SK-N-SH (cell line): Measurements from ENCODE around the gene PSG6. TPM values are rescaled to one million over a fixed set of nuclear protein-coding genes. Genes with fewer than 3 reads are reported as not detected.
"Not testable (repeated sequence)": the region's sequence is repeated elsewhere in the genome, so short reads cannot be mapped to it uniquely, and the experiment has no call there.

Source experiments
- CTCF ChIA-PET: fragments of 300-600, 350-600 bp; formaldehyde crosslinking; extraction: SDS; loops from one replicate; lab custom pipeline; 2021; lab: Yijun Ruan, JAX
- POLR2A ChIA-PET: fragments of 350-600 bp; sonication (Branson Sonifier 250); formaldehyde crosslinking; extraction: SDS; loops from one replicate; lab custom pipeline; 2020; ENCODE audit warnings: antibody characterized with exemption, inconsistent platforms; lab: Yijun Ruan, JAX
- DNase-seq: peaks from one replicate; pipeline ENCODE4 v3.0.0; 2012
- H2AFZ ChIP-seq: fragments of 200-600 bp; sonication (generic); 2 replicates; pipeline ENCODE4 v1.8.1; 2016; ENCODE audit warnings: antibody characterized with exemption, mild to moderate bottlenecking, low read depth
- H3F3A ChIP-seq: fragments of 200-600 bp; sonication (generic); replicated peaks from 2 replicates; pipeline ENCODE3; 2016; ENCODE audit warnings: antibody characterized with exemption, mild to moderate bottlenecking; ENCODE audit not compliant: insufficient read depth
- H3K27ac ChIP-seq, 2 experiments: fragments of 200-500 bp in 1 of 2; fragments of 200-600 bp in 1 of 2; sonication (Bioruptor generic) in 1 of 2; sonication (generic), shearing (Covaris generic) in 1 of 2; 2 replicates each; pipeline versions ENCODE4 v1.5.1 to v1.6.1; 2014 to 2016; ENCODE audit warnings: low read depth in 2 of 2, inconsistent platforms in 1 of 2, low read length in 1 of 2, mild to moderate bottlenecking in 1 of 2, mixed read lengths in 1 of 2
- H3K27me3 ChIP-seq: fragments of 200-600 bp; sonication (generic), shearing (Covaris generic); 2 replicates; pipeline ENCODE4 v1.6.1; 2016; ENCODE audit warnings: mixed run types; ENCODE audit not compliant: insufficient read depth
- H3K36me3 ChIP-seq, 2 experiments: fragments of 200-500 bp in 1 of 2; fragments of 200-600 bp in 1 of 2; sonication (Bioruptor generic) in 1 of 2; sonication (generic) in 1 of 2; replicated peaks in 1 of 2; 2 replicates each; pipeline versions ENCODE3 to v1.5.1; 2014 to 2016; ENCODE audit warnings: low read length in 1 of 2, mild to moderate bottlenecking in 1 of 2; ENCODE audit not compliant: insufficient read depth in 2 of 2, control insufficient read depth in 1 of 2
- H3K4me1 ChIP-seq, 2 experiments: fragments of 200-500 bp in 1 of 2; fragments of 200-600 bp in 1 of 2; sonication (Bioruptor generic) in 1 of 2; sonication (generic), shearing (Covaris generic) in 1 of 2; 2 replicates each; pipeline versions ENCODE4 v1.5.1 to v1.6.1; 2014 to 2016; ENCODE audit warnings: low read depth in 1 of 2, low read length in 1 of 2, mixed run types in 1 of 2; ENCODE audit not compliant: insufficient read depth in 2 of 2, control insufficient read depth in 1 of 2
- H3K4me2 ChIP-seq: fragments of 200-600 bp; sonication (generic), shearing (Covaris generic); 2 replicates; pipeline ENCODE4 v1.6.1; 2017; ENCODE audit warnings: mixed run types
- H3K4me3 ChIP-seq, 2 experiments: fragments of 200-500 bp in 1 of 2; fragments of 200-600 bp in 1 of 2; sonication (Bioruptor generic) in 1 of 2; sonication (generic), shearing (Covaris generic) in 1 of 2; 2 replicates each; pipeline versions ENCODE4 v1.5.1 to v1.8.1; 2014 to 2016; ENCODE audit warnings: low read depth in 2 of 2, inconsistent platforms in 1 of 2, low read length in 1 of 2, mild to moderate bottlenecking in 1 of 2, mixed read lengths in 1 of 2, moderate library complexity in 1 of 2
- H3K79me2 ChIP-seq: fragments of 200-600 bp; sonication (generic); 2 replicates; pipeline ENCODE4 v1.8.1; 2017; ENCODE audit warnings: mild to moderate bottlenecking; ENCODE audit not compliant: insufficient read depth
- H3K9ac ChIP-seq: fragments of 200-600 bp; sonication (generic); 2 replicates; pipeline ENCODE4 v1.6.1; 2017; ENCODE audit warnings: mixed run types
- H3K9me2 ChIP-seq: fragments of 200-600 bp; sonication (generic); 2 replicates; pipeline ENCODE4 v1.6.1; 2017; ENCODE audit warnings: mixed run types
- H3K9me3 ChIP-seq: fragments of 200-600 bp; sonication (generic); 2 replicates; pipeline ENCODE4 v1.6.1; 2017; ENCODE audit warnings: mixed run types, mild to moderate bottlenecking, moderate library complexity
- H4K20me1 ChIP-seq: fragments of 200-600 bp; sonication (generic); 2 replicates; pipeline ENCODE4 v1.6.1; 2017; ENCODE audit warnings: mild to moderate bottlenecking, mixed run types; ENCODE audit not compliant: insufficient read depth
- FOSL2 ChIP-seq: IDR thresholded peaks from 2 replicates; pipeline ENCODE4 v1.4.0; 2012; ENCODE audit warnings: low read depth, mild to moderate bottlenecking, moderate library complexity, borderline replicate concordance
- JUND ChIP-seq: IDR thresholded peaks from 2 replicates; pipeline ENCODE4 v1.4.0; 2012
- TCF12 ChIP-seq: IDR thresholded peaks from 2 replicates; pipeline ENCODE4 v1.4.0; 2012
- WGBS: methylation state at CpG from one replicate; pipeline ENCODE4 v1.1.6; 2017; ENCODE audit warnings: low lambda C conversion rate; 5-methylcytosine and 5-hydroxymethylcytosine counted together
- polyA plus RNA-seq, 3 experiments: library from polyadenylated mRNA; depleted of rRNA; stranded (reverse); fragments of >200 nt; gene quantifications; 2 replicates each; pipeline ENCODE4 v1.2.3, GENCODE V29; 2012

The PSG6 gene
- polyA plus RNA-seq, 1 of the 3 experiments (the other 2 are of a cell fraction), result not detected

DNA sequence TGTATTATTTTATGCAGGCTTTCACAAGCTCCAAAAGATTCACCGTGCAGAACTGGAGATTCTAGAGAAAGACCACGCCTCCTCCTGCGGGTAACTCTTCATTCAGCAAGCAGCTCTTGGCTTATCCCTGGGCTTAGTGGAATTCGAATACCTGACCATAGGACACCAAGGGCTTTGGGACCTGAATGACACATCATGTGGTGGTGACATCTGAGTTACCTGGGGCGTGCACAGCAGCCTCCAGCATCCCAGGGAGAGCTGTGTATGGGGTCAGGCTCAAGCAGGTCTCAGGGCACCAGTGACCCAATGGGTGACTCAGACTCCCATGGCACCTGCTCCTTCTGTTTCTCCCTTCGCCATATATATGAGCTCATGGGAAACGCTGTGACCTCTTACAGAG lies 27.2 kb downstream of the PSG6 start:
- H3K27me3 ChIP-seq, H3K4me3 ChIP-seq, H4K20me1 ChIP-seq, H3K79me2 ChIP-seq, H3K4me2 ChIP-seq, H3K9me2 ChIP-seq, H3K9me3 ChIP-seq, DNase-seq, H3F3A ChIP-seq, POLR2A ChIA-PET, H3K27ac ChIP-seq, H3K9ac ChIP-seq, H3K36me3 ChIP-seq, H3K4me1 ChIP-seq, CTCF ChIA-PET, H2AFZ ChIP-seq: not testable (repeated sequence)
- WGBS, result 27% methylated on average over 7 of the region's 7 CpGs

DNA sequence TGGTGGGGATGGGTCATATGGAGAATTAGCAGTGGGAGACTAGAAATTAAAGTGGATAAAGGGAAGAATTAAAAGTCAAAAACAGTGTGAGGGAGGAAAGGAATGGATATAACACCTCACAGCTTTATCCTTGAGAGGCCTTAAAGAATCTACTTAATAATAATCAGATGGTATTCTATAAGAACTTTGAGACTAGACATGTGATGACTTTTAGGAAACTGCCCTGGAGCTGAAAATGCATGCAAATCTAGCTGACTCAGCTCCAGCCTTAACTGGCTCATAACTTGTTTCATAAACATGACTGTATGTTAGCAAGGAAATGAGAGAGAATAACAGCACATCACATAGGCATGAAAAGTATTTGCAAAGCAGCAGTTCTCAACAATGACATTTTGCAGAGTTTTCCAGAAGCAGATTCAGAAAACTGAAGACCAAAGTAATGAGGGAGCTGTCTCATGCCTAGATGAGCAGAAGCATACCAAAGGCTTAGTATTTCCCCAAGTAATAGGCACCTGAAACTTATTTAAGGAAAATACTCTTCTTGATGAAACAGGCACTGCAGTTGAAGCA lies 29.7 kb downstream of the PSG6 start:
- H3K9me2 ChIP-seq, H3K4me3 ChIP-seq, H3K9me3 ChIP-seq, H3K4me1 ChIP-seq, CTCF ChIA-PET, H4K20me1 ChIP-seq, DNase-seq, POLR2A ChIA-PET, H3F3A ChIP-seq, H3K36me3 ChIP-seq, H3K27me3 ChIP-seq, H3K9ac ChIP-seq, H3K4me2 ChIP-seq, H3K79me2 ChIP-seq: not testable (repeated sequence)
- peak overlapping the region in 1 of 2 experiments; percentile 20; a peak in 2 of 4 replicates for H3K27ac ChIP-seq
- H2AFZ ChIP-seq, result peak overlapping the region; percentile 2; the same call in 1 of the 2 replicates
- TF ChIP-seq FOSL2 (0 out of 2 replicates have a peak, but pooled peaks have one; percentile 13), JUND (0 out of 2 replicates have a peak, but pooled peaks have one; percentile 12), TCF12 (peak; percentile 23; the same call in 1 of the 2 replicates)

DNA sequence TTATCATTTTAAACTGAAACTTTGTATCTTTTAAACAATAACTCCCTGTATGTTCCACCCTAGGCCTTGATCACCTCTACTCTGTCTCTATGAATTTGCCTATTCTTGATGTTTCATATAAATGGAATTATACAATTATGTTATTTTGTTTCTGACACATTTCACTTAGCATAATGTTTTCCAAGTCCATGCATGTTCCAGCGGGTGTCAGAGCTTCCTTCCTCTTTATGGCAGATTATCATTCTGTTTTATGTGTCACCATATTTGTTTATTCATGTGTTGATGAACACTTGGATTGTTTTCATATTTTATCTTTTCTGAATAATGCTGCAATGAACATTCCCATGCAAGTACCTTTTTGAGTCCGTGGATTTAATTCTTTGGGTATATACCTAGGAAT lies 35.0 kb downstream of the PSG6 start:
- H3K9me3 ChIP-seq, H3F3A ChIP-seq, H3K27me3 ChIP-seq, DNase-seq, H3K9me2 ChIP-seq, H3K9ac ChIP-seq, H3K79me2 ChIP-seq, H3K36me3 ChIP-seq, CTCF ChIA-PET, H3K27ac ChIP-seq, H3K4me1 ChIP-seq, H3K4me3 ChIP-seq, H4K20me1 ChIP-seq, H3K4me2 ChIP-seq, POLR2A ChIA-PET, H2AFZ ChIP-seq: not testable (repeated sequence)
- WGBS, result 45% methylated on average over 2 of the region's 2 CpGs

DNA sequence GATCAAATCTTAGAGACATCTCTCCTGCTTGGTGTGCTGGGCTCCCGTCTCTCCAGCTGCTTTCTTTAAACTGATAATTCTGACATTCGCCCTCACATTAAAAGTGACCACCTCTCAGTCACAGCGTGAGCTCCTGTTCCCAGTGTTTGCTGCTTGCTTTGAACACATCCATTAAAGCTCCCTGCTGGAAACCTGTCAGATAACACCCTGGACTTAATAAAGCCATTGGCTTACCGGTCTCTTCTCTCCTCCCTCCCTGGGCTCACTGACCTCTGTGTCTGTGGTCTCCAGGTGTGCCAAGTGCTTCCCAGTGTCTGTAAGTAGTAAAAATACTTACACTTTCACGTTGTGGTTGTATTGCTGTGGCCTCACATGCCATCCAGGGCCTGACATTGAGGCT lies 35.7 kb downstream of the PSG6 start:
- H3K36me3 ChIP-seq, H3K4me2 ChIP-seq, H3K27ac ChIP-seq, H3K79me2 ChIP-seq, H3K9ac ChIP-seq, H3K27me3 ChIP-seq, H3K4me1 ChIP-seq, DNase-seq, H3K9me3 ChIP-seq, H3K4me3 ChIP-seq, H3K9me2 ChIP-seq, POLR2A ChIA-PET, H2AFZ ChIP-seq, H3F3A ChIP-seq, CTCF ChIA-PET, H4K20me1 ChIP-seq: not testable (repeated sequence)
- 61% methylated on average over 5 of the region's 5 CpGs for whole genome bisulfite sequencing
